Thyroid gland (tissue), 4 donors: ENCODE data around the gene CPS1. TPM values are rescaled to one million over a fixed set of nuclear protein-coding genes. Genes with fewer than 3 reads are reported as not detected.

Experiments used
- DNase-seq, 2 donors: peaks; one replicate each; pipeline ENCODE4 v3.0.0-alpha.2; 2019
- H3K27ac ChIP-seq, 3 donors: fragments of 200-600 bp; sonication (generic); 1 replicate in 2 of 3; 2 replicates in 1 of 3; pipeline ENCODE4 v1.5.1; 2016 to 2019; ENCODE audit warnings: mild to moderate bottlenecking in 1 of 3, moderate library complexity in 1 of 3
- H3K27me3 ChIP-seq: fragments of 200-600 bp; sonication (generic); one replicate; pipeline ENCODE4 v1.5.1; 2019
- H3K36me3 ChIP-seq, 2 donors: fragments of 200-600 bp; sonication (generic); one replicate each; pipeline ENCODE4 v1.5.1; 2016 to 2019
- H3K4me1 ChIP-seq, 2 donors: fragments of 200-600 bp; sonication (generic); one replicate each; pipeline ENCODE4 v1.5.1; 2017 to 2019
- H3K4me3 ChIP-seq, 3 donors: fragments of 200-600 bp; sonication (generic); replicated peaks in 1 of 3; 1 replicate in 2 of 3; 2 replicates in 1 of 3; pipeline ENCODE4 v1.5.1; 2016; ENCODE audit warnings: mild to moderate bottlenecking in 1 of 3
- H3K9me3 ChIP-seq: fragments of 200-600 bp; sonication (generic); one replicate; pipeline ENCODE4 v1.5.1; 2017
- CTCF ChIP-seq, 6 experiments: fragments of 200-600 bp in 3 of 6; fragments of 450-650 bp in 3 of 6; sonication (generic) in 3 of 6; IDR thresholded peaks; one replicate each; pipeline ENCODE4 v1.5.1; 2016 to 2019; ENCODE audit warnings: antibody characterized with exemption in 6 of 6, mild to moderate bottlenecking in 2 of 6, inconsistent platforms in 1 of 6, moderate library complexity in 1 of 6
- POLR2A ChIP-seq, 2 donors: fragments of 450-650 bp; IDR thresholded peaks; one replicate each; pipeline ENCODE4 v1.6.1; 2017; ENCODE audit warnings: antibody characterized with exemption in 2 of 2, mild to moderate bottlenecking in 2 of 2, moderate library complexity in 1 of 2
- WGBS, 2 donors: methylation state at CpG; one replicate each; pipeline ENCODE4 v1.1.5; 2017; 5-methylcytosine and 5-hydroxymethylcytosine counted together
- intact Hi-C: fragments of 100-400 bp; cut with DNase I; formaldehyde crosslinking; loops from one replicate; pipeline ENCODE4 v1.15.1; 2023
- total RNA-seq, 4 donors: library from RNA; depleted of rRNA; stranded (reverse); fragments of >200 nt; gene quantifications; one replicate each; pipeline ENCODE4 v1.2.3, GENCODE V29; 2016

Gene CPS1
- total RNA-seq, result 10 to 100 TPM in 2 of 4 donors, 1 to 10 TPM in 2; 3.9 to 14.9 (median 10.1) TPM

GRCh38 chr2:210556329-210556980 is at the start of gene CPS1:
Gene CPS1, plus strand, starts transcription at chr2:210556599. Its CDS starts 135 bp downstream, at chr2:210556734.
- H3K4me3 ChIP-seq, result no peak within 1 kb of the TSS
- H3K4me1 ChIP-seq, result no peaks in the 10 kb centered on the region
- intact Hi-C loops, result no loop called here
- 86 to 92% methylated on average over 2 of the region's 2 CpGs for WGBS, 2 donors
- no peaks in the 10 kb centered on the region for H3K36me3 ChIP-seq
- no peaks in the 10 kb centered on the region for H3K9me3 ChIP-seq
- no peak for DNase-seq
- H3K27ac ChIP-seq, result no peak within 1 kb of the TSS
- no peak for TF ChIP-seq CTCF (IDR thresholded peaks at IDR 0.05)
- no peaks in the 10 kb centered on the region for H3K27me3 ChIP-seq

GRCh38 chr2:210515911-210516310 is 40.5 kb upstream of the CPS1 start:
- Histone ChIP-seq H3K36me3 (no peaks in the 10 kb centered on the region), H3K27ac (no peak overlapping the region), H3K4me1 (no peaks in the 10 kb centered on the region), H3K4me3 (no peak overlapping the region), H3K27me3 (no peaks in the 10 kb centered on the region), H3K9me3 (no peaks in the 10 kb centered on the region)
- no peak for DNase-seq
- intact Hi-C loops, result no loop called here
- no peak for TF ChIP-seq CTCF (IDR thresholded peaks at IDR 0.05)
- TF ChIP-seq POLR2A (IDR thresholded peaks at IDR 0.05), result no peak
- 29 to 49% methylated on average over 2 of the region's 2 CpGs for WGBS, 2 donors

- no peak for DNase-seq
- Histone ChIP-seq H3K4me3 (no peak overlapping the region), H3K27me3 (no peaks in the 10 kb centered on the region), H3K36me3 (no peaks in the 10 kb centered on the region), H3K27ac (no peak overlapping the region), H3K9me3 (no peaks in the 10 kb centered on the region), H3K4me1 (no peaks in the 10 kb centered on the region)
- no peak for TF ChIP-seq CTCF (IDR thresholded peaks at IDR 0.05)
- no peak for TF ChIP-seq POLR2A (IDR thresholded peaks at IDR 0.05)
- intact Hi-C loops, result no loop called here
- 89 to 94% methylated on average over 4 of the region's 4 CpGs for WGBS, 2 donors
Measured at GRCh38 chr2:210517264-210517663, 39.1 kb upstream of the CPS1 start.

GRCh38 chr2:210519594-210519993 is 36.8 kb upstream of the CPS1 start:
- TF ChIP-seq POLR2A (IDR thresholded peaks at IDR 0.05), result no peak
- TF ChIP-seq CTCF (IDR thresholded peaks at IDR 0.05), result no peak
- DNase-seq, result no peak
- Histone ChIP-seq H3K27ac (no peak overlapping the region), H3K36me3 (no peaks in the 10 kb centered on the region), H3K27me3 (no peaks in the 10 kb centered on the region), H3K4me3 (no peak overlapping the region), H3K9me3 (no peaks in the 10 kb centered on the region), H3K4me1 (no peaks in the 10 kb centered on the region)
- WGBS, 2 donors, result 84 to 91% methylated on average over 5 of the region's 5 CpGs
- intact Hi-C loops, result no loop called here

GRCh38 chr2:210522399-210522798 is 34.0 kb upstream of the CPS1 start:
- H3K27me3 ChIP-seq, result no peaks in the 10 kb centered on the region
- H3K36me3 ChIP-seq, result no peaks in the 10 kb centered on the region
- DNase-seq, result no peak
- intact Hi-C loops, result no loop called here
- H3K4me1 ChIP-seq, result no peaks in the 10 kb centered on the region
- no peaks in the 10 kb centered on the region for H3K9me3 ChIP-seq
- H3K27ac ChIP-seq, result no peak overlapping the region
- H3K4me3 ChIP-seq, result no peak overlapping the region
- TF ChIP-seq CTCF (IDR thresholded peaks at IDR 0.05) (no peak), POLR2A (IDR thresholded peaks at IDR 0.05) (no peak)
